Right lobe of liver (tissue), 4 donors: ENCODE measurements around the gene CDK5.

Experiments
- POLR2A ChIP-seq: fragments of 450-650 bp; IDR thresholded peaks from one replicate; pipeline ENCODE4 v1.6.1; 2017; ENCODE audit warnings: antibody characterized with exemption, mild to moderate bottlenecking
- TF ChIP-seq, protein P1 (sequence below), 4 donors: fragments of 200-600 bp in 3 of 4; fragments of 450-650 bp in 1 of 4; IDR thresholded peaks; one replicate each; pipeline versions ENCODE4 v1.5.1 to v1.8.0; 2016 to 2022; ENCODE audit warnings: antibody characterized with exemption in 4 of 4, mild to moderate bottlenecking in 2 of 4
- donor health status: DM: no; HTN: no; CAD: no.
- donor health status: DM: no; HTN: no; CAD: no.
- donor health status: DM: no; HTN: yes; CAD: no.

DNA sequence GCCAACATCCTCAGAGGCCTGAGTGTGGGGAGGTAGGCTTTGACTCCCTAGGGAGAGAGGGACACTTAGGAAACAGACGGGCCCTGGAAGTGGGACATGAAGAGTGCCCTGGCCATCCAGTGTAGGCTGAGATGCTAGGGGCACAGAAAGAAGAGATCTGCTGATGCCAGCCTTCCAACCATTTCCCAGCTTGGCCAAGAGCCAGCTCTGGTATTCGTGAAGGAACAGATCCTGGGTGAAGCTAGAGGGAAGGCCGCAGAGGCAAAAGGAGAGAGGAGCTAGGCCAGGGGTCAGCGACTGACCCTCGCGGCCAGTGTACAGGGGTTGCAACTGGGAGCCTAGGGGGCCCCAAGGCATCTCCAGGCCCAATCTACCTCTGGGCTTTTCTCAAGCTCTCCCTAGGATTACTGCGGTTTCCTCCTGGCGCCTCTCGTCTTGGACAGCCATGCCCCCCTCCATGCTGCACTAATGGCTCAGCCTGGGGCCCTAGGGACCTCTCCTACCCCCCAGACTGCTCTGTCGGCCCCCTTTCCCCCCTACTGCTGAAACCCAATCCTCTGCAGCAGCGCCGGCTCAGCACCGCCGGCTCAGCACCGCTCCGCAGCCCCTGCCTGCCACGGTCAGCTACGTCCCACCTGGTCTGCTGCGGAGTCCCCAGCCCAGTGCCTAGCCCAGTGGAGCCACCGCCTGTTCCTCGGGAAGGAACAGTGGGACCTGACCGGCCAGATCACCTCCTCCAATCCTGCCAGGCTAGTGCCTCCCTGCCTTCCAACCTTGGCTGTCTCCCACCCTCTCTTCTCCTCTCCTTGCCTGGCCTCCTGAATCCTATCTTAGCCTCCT, 9.5 kb downstream of the CDK5 start, which contains the start of gene ASIC3:
- TF ChIP-seq, protein P1, sequence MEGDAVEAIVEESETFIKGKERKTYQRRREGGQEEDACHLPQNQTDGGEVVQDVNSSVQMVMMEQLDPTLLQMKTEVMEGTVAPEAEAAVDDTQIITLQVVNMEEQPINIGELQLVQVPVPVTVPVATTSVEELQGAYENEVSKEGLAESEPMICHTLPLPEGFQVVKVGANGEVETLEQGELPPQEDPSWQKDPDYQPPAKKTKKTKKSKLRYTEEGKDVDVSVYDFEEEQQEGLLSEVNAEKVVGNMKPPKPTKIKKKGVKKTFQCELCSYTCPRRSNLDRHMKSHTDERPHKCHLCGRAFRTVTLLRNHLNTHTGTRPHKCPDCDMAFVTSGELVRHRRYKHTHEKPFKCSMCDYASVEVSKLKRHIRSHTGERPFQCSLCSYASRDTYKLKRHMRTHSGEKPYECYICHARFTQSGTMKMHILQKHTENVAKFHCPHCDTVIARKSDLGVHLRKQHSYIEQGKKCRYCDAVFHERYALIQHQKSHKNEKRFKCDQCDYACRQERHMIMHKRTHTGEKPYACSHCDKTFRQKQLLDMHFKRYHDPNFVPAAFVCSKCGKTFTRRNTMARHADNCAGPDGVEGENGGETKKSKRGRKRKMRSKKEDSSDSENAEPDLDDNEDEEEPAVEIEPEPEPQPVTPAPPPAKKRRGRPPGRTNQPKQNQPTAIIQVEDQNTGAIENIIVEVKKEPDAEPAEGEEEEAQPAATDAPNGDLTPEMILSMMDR (IDR thresholded peaks at IDR 0.05), result no peak
- TF ChIP-seq POLR2A, result no peak
